GM23338 (cell line): ENCODE results near the gene ARHGEF40. TPM values are rescaled to one million over a fixed set of nuclear protein-coding genes. Genes with fewer than 3 reads are reported as not detected.

ENCODE experiments used
- ATAC-seq: fragments of 200-7000 bp; cut with Tn5 transposase; 3 replicates; pipeline ENCODE4 v1.9.1; 2020
- DNase-seq: peaks from one replicate; pipeline ENCODE4 v3.0.0-alpha.2; 2015; ENCODE audit warnings: low spot score
- H2AFZ ChIP-seq: fragments of 200-600 bp; sonication (generic); 2 replicates; pipeline ENCODE4 v1.8.0; 2016; ENCODE audit warnings: antibody characterized with exemption, mild to moderate bottlenecking, moderate library complexity
- H3F3A ChIP-seq: fragments of 200-600 bp; sonication (generic); replicated peaks from 2 replicates; pipeline ENCODE4 v1.8.0; 2017; ENCODE audit warnings: antibody characterized with exemption, mixed run types, low read depth
- H3K27ac ChIP-seq: fragments of 200-600 bp; sonication (generic); 2 replicates; pipeline ENCODE4 v1.6.1; 2016; ENCODE audit warnings: low read depth
- H3K27me3 ChIP-seq: fragments of 200-600 bp; sonication (generic); 2 replicates; pipeline ENCODE4 v1.8.0; 2016; ENCODE audit warnings: mild to moderate bottlenecking, mixed run types, moderate library complexity; ENCODE audit not compliant: insufficient read depth
- H3K36me3 ChIP-seq: fragments of 200-600 bp; sonication (generic); 2 replicates; pipeline ENCODE4 v1.8.0; 2016; ENCODE audit warnings: mild to moderate bottlenecking; ENCODE audit not compliant: insufficient read depth
- H3K4me1 ChIP-seq: fragments of 200-600 bp; sonication (generic); 2 replicates; pipeline ENCODE4 v1.8.0; 2016; ENCODE audit warnings: mild to moderate bottlenecking, moderate library complexity; ENCODE audit not compliant: insufficient read depth
- H3K4me2 ChIP-seq: fragments of 200-600 bp; sonication (generic); 2 replicates; pipeline ENCODE4 v1.7.1; 2017; ENCODE audit warnings: mixed run types
- H3K4me3 ChIP-seq: fragments of 200-600 bp; sonication (generic); 2 replicates; pipeline ENCODE4 v1.6.1; 2016; ENCODE audit warnings: mixed run types
- H3K79me2 ChIP-seq: fragments of 200-600 bp; sonication (generic); replicated peaks from 2 replicates; pipeline ENCODE4 v1.8.0; 2017; ENCODE audit warnings: mild to moderate bottlenecking; ENCODE audit not compliant: insufficient read depth
- H3K9me2 ChIP-seq: fragments of 200-600 bp; sonication (generic); 2 replicates; pipeline ENCODE4 v1.8.0; 2017; ENCODE audit not compliant: insufficient read depth
- H4K20me1 ChIP-seq: fragments of 200-600 bp; sonication (generic); replicated peaks from 2 replicates; pipeline ENCODE4 v1.8.0; 2017; ENCODE audit warnings: mild to moderate bottlenecking; ENCODE audit not compliant: insufficient read depth
- H3K27ac Mint-ChIP-seq: 2 replicates; pipeline ENCODE4 v1.8.0; 2020; ENCODE audit warnings: inconsistent platforms, mild to moderate bottlenecking, moderate library complexity, mixed read lengths
- H3K27me3 Mint-ChIP-seq: 3 replicates; pipeline ENCODE4 v1.8.0; 2022; ENCODE audit warnings: low read depth, mild to moderate bottlenecking, moderate library complexity, mixed read lengths, inconsistent platforms; ENCODE audit not compliant: insufficient read depth, poor library complexity
- H3K36me3 Mint-ChIP-seq: 3 replicates; pipeline ENCODE4 v1.8.0; 2021; ENCODE audit warnings: low read depth, mild to moderate bottlenecking, inconsistent platforms, moderate library complexity, mixed read lengths
- H3K4me1 Mint-ChIP-seq: 3 replicates; pipeline ENCODE4 v1.8.0; 2020; ENCODE audit warnings: mild to moderate bottlenecking, inconsistent platforms, mixed read lengths
- H3K4me3 Mint-ChIP-seq: 3 replicates; pipeline ENCODE4 v1.8.0; 2021; ENCODE audit warnings: moderate library complexity, mild to moderate bottlenecking, inconsistent platforms, mixed read lengths
- H3K9me3 Mint-ChIP-seq: 3 replicates; pipeline ENCODE4 v1.8.0; 2020; ENCODE audit warnings: moderate library complexity, mild to moderate bottlenecking, inconsistent platforms, mixed read lengths
- CREB1 ChIP-seq: fragments of 250-450 bp; sonication (Bioruptor Pico); IDR thresholded peaks from 2 replicates; pipeline ENCODE4 v1.5.0; 2020; ENCODE audit warnings: low read depth, mild to moderate bottlenecking, moderate library complexity
- ETS1 ChIP-seq: IDR thresholded peaks from 2 replicates; pipeline ENCODE4 v1.6.1; 2016; ENCODE audit warnings: antibody characterized with exemption
- EZH2phosphoT487 ChIP-seq: fragments of 200-600 bp; sonication (generic); IDR thresholded peaks from one replicate; pipeline ENCODE4 v1.8.1; 2018; ENCODE audit warnings: antibody characterized with exemption; ENCODE audit not compliant: unreplicated experiment
- NANOG ChIP-seq: IDR thresholded peaks from 2 replicates; pipeline ENCODE4 v1.6.1; 2016; ENCODE audit warnings: antibody characterized with exemption, borderline replicate concordance
- POLR2AphosphoS5 ChIP-seq: IDR thresholded peaks from 2 replicates; pipeline ENCODE4 v1.6.1; 2016; ENCODE audit warnings: antibody characterized with exemption, low read depth
- REST ChIP-seq: IDR thresholded peaks from one replicate; pipeline ENCODE4 v1.6.1; 2018; ENCODE audit warnings: antibody characterized with exemption; ENCODE audit not compliant: unreplicated experiment
- STAT1 ChIP-seq: IDR thresholded peaks from one replicate; pipeline ENCODE4 v1.6.1; 2016; ENCODE audit warnings: antibody characterized with exemption; ENCODE audit not compliant: unreplicated experiment
- ZNF331 ChIP-seq: fragments of 250-450 bp; sonication (Bioruptor Pico); IDR thresholded peaks from 2 replicates; pipeline ENCODE4 v1.5.0; 2020; ENCODE audit warnings: low read depth, mild to moderate bottlenecking, moderate library complexity
- polyA plus RNA-seq: library from polyadenylated mRNA; unstranded; fragments of >200 nt; fragmentation: Nextera tagmentation; extraction: Ambion mirVana; gene quantifications from 2 replicates; pipeline ENCODE4 v1.2.1, GENCODE V29; 2016
- total RNA-seq: library from RNA; depleted of rRNA; stranded (reverse); fragments of >200 nt; shearing (Covaris generic); gene quantifications from 2 replicates; pipeline ENCODE4 v1.2.3, GENCODE V29; 2014
- TF ChIP-seq, protein P1 (sequence below), 2 experiments: fragments of 200-600 bp in 1 of 2; sonication (generic) in 1 of 2; conservative IDR thresholded peaks; 2 replicates each; pipeline versions ENCODE4 v1.5.1 to v1.6.1; 2016 to 2017; ENCODE audit warnings: antibody characterized with exemption in 2 of 2, low read depth in 2 of 2, mild to moderate bottlenecking in 2 of 2, moderate library complexity in 1 of 2

ARHGEF40 gene
- total and polyA plus RNA-seq, 2 experiments from 2014 or later: 17.7 to 44.6 TPM

- Mint-ChIP-seq H3K4me3 (peak overlapping the region; percentile 91), H3K27me3 (peaks cover 4% of the 10 kb centered on the region), H3K27ac (peak overlapping the region; percentile 96), H3K36me3 (no peaks in the 10 kb centered on the region; the same call in 2 of the 3 replicates), H3K4me1 (peaks cover 77% of the 10 kb centered on the region), H3K9me3 (no peaks in the 10 kb centered on the region; the same call in 2 of the 3 replicates)
- Histone ChIP-seq H3K79me2 (peaks cover 16% of the 10 kb centered on the region), H3K4me3 (peak overlapping the region; percentile 90), H4K20me1 (no peaks in the 10 kb centered on the region), H3K27me3 (no peaks in the 10 kb centered on the region), H2AFZ (peak overlapping the region; percentile 57; the same call in 1 of the 2 replicates), H3K4me2 (peak overlapping the region; percentile 97), H3K9me2 (no peaks in the 10 kb centered on the region), H3F3A (peaks cover 3% of the 10 kb centered on the region), H3K36me3 (no peaks in the 10 kb centered on the region), H3K4me1 (peaks cover 47% of the 10 kb centered on the region), H3K27ac (peak overlapping the region; percentile 96)
- ATAC-seq (peak; percentile 79), DNase-seq (peak; percentile 99)
- TF ChIP-seq CREB1 (peak; percentile 88), STAT1 (no peak), POLR2AphosphoS5 (peak; percentile 64), EZH2phosphoT487 (no peak)
- TF ChIP-seq, protein P1, sequence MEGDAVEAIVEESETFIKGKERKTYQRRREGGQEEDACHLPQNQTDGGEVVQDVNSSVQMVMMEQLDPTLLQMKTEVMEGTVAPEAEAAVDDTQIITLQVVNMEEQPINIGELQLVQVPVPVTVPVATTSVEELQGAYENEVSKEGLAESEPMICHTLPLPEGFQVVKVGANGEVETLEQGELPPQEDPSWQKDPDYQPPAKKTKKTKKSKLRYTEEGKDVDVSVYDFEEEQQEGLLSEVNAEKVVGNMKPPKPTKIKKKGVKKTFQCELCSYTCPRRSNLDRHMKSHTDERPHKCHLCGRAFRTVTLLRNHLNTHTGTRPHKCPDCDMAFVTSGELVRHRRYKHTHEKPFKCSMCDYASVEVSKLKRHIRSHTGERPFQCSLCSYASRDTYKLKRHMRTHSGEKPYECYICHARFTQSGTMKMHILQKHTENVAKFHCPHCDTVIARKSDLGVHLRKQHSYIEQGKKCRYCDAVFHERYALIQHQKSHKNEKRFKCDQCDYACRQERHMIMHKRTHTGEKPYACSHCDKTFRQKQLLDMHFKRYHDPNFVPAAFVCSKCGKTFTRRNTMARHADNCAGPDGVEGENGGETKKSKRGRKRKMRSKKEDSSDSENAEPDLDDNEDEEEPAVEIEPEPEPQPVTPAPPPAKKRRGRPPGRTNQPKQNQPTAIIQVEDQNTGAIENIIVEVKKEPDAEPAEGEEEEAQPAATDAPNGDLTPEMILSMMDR (conservative IDR thresholded peaks at IDR 0.05; ENCODE audit: low read depth in 2 of 2): peak; percentile 60 to 63
Measured at GRCh38 chr14:21103710-21104447, 33.8 kb downstream of the ARHGEF40 start.

DNA sequence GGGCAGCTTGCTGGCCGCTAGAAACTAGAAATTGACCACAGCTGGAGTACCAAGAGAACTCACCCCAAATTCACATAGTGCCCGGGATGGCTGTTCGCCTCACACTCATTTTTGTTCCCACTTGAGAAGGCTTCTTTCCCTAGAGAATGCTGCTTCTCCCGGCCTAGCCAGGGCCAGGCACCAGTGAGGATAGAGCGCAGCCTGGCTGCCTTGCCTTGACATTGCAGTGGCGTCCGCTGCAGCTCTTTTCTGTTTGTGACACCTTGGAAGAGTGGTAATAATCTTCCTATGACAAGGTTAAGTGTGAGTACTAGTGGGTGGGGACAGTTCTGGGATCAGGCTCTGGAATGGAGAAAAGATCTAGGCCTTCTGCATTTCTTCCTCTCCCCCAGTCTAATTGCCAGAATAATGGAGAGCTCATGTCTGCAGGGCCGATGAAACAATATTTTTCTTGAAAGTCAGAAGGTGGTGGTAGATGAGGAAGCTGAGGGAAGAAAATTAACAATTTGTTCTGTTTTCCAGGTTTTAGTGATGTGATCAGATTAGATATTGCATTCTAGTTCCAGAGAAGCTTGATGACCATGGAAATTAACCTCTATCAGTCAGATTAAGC, 34.5 kb downstream of the ARHGEF40 start:
- Histone ChIP-seq H3F3A (peaks cover 2% of the 10 kb centered on the region), H3K79me2 (peaks cover 15% of the 10 kb centered on the region), H2AFZ (peak overlapping the region; percentile 57; the same call in 1 of the 2 replicates), H3K4me3 (peak overlapping the region; percentile 90), H3K4me2 (peak overlapping the region; percentile 97), H3K27me3 (no peaks in the 10 kb centered on the region), H3K36me3 (no peaks in the 10 kb centered on the region), H3K27ac (peak overlapping the region; percentile 96), H3K4me1 (peaks cover 40% of the 10 kb centered on the region), H3K9me2 (no peaks in the 10 kb centered on the region), H4K20me1 (no peaks in the 10 kb centered on the region)
- Mint-ChIP-seq H3K4me3 (peak overlapping the region; percentile 91), H3K27ac (peak overlapping the region; percentile 96), H3K36me3 (no peaks in the 10 kb centered on the region), H3K4me1 (peaks cover 76% of the 10 kb centered on the region), H3K9me3 (no peaks in the 10 kb centered on the region; the same call in 2 of the 3 replicates), H3K27me3 (peaks cover 4% of the 10 kb centered on the region)
- ATAC-seq (peak; percentile 52), DNase-seq (peak; percentile 87)
- no peak for TF ChIP-seq NANOG
- no peak for TF ChIP-seq ETS1
- TF ChIP-seq POLR2AphosphoS5: no peak
- no peak for TF ChIP-seq REST
- TF ChIP-seq, protein P1 (conservative IDR thresholded peaks at IDR 0.05; ENCODE audit: low read depth in 2 of 2): peak; percentile 96 to 97
- TF ChIP-seq ZNF331 (CRISPR knock-in tag): no peak
